ENCODE data around the gene CEP85L. TPM values are rescaled to one million over a fixed set of nuclear protein-coding genes. Genes with fewer than 3 reads are reported as not detected.

The CEP85L gene
- total RNA-seq, 1 donor from 2014 or later: 11.0 TPM

GRCh38 chr6:118579786-118580185 is 71.6 kb downstream of the CEP85L start:
- Histone ChIP-seq H3K27me3 (ENCODE audit: low read depth) (no peaks in the 10 kb centered on the region), H3K36me3 (no peaks in the 10 kb centered on the region), H3K9me3 (peaks cover 26% of the 10 kb centered on the region), H3K4me1 (peaks cover 17% of the 10 kb centered on the region), H3K4me3 (no peak overlapping the region), H3K27ac (no peak overlapping the region)
- TF ChIP-seq, protein P1, sequence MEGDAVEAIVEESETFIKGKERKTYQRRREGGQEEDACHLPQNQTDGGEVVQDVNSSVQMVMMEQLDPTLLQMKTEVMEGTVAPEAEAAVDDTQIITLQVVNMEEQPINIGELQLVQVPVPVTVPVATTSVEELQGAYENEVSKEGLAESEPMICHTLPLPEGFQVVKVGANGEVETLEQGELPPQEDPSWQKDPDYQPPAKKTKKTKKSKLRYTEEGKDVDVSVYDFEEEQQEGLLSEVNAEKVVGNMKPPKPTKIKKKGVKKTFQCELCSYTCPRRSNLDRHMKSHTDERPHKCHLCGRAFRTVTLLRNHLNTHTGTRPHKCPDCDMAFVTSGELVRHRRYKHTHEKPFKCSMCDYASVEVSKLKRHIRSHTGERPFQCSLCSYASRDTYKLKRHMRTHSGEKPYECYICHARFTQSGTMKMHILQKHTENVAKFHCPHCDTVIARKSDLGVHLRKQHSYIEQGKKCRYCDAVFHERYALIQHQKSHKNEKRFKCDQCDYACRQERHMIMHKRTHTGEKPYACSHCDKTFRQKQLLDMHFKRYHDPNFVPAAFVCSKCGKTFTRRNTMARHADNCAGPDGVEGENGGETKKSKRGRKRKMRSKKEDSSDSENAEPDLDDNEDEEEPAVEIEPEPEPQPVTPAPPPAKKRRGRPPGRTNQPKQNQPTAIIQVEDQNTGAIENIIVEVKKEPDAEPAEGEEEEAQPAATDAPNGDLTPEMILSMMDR (IDR thresholded peaks at IDR 0.05): no peak
- no peak for DNase-seq
- intact Hi-C loops (cut with DNase I): no loop called here
- no peak for ATAC-seq

DNA sequence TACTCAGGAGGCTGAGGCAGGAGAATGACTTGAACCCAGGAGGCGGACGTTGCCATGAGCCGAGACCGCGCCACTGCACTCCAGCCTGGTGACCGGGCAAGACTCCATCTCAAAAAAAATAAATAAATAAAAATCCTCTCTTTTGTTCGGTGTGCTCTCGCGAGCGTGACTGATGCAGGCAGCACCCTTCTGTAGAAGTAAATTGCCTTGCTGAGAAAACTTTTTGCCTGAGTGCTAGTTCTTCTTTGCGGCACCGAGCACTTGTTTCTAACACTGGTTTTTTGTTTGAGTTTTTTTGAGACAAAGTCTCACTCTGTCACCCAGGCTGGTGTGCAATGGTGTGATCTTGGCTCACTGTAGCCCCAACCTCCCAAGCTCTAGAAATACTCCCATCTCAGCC is 72.8 kb downstream of the CEP85L start:
- Histone ChIP-seq H3K4me1 (peaks cover 17% of the 10 kb centered on the region), H3K27ac (no peak overlapping the region), H3K27me3 (ENCODE audit: low read depth) (no peaks in the 10 kb centered on the region), H3K9me3 (peaks cover 38% of the 10 kb centered on the region), H3K4me3 (no peak overlapping the region), H3K36me3 (no peaks in the 10 kb centered on the region)
- ATAC-seq: no peak
- intact Hi-C loops (cut with DNase I): no loop called here
- no peak for DNase-seq
- TF ChIP-seq, protein P1 (IDR thresholded peaks at IDR 0.05): no peak

- Histone ChIP-seq H3K27ac (no peak overlapping the region), H3K27me3 (ENCODE audit: low read depth) (no peaks in the 10 kb centered on the region), H3K4me1 (peaks cover 17% of the 10 kb centered on the region), H3K4me3 (no peak overlapping the region), H3K9me3 (peaks cover 40% of the 10 kb centered on the region), H3K36me3 (no peaks in the 10 kb centered on the region)
- intact Hi-C loops (cut with DNase I): no loop called here
- no peak for ATAC-seq
- TF ChIP-seq, protein P1 (IDR thresholded peaks at IDR 0.05): no peak
- DNase-seq: no peak
Measured at GRCh38 chr6:118577972-118578371, 73.4 kb downstream of the CEP85L start.

GRCh38 chr6:118574051-118574865 is 77.1 kb downstream of the CEP85L start:
- DNase-seq (no peak), ATAC-seq (no peak)
- H3K4me3 ChIP-seq: no peak overlapping the region
- no peaks in the 10 kb centered on the region for H3K4me1 ChIP-seq
- no peak overlapping the region for H3K27ac ChIP-seq
- H3K36me3 ChIP-seq: no peaks in the 10 kb centered on the region
- intact Hi-C loops (cut with DNase I): no loop called here
- no peaks in the 10 kb centered on the region for H3K27me3 ChIP-seq (ENCODE audit: low read depth)
- peaks cover 42% of the 10 kb centered on the region for H3K9me3 ChIP-seq
- TF ChIP-seq, protein P1 (IDR thresholded peaks at IDR 0.05): no peak

DNA sequence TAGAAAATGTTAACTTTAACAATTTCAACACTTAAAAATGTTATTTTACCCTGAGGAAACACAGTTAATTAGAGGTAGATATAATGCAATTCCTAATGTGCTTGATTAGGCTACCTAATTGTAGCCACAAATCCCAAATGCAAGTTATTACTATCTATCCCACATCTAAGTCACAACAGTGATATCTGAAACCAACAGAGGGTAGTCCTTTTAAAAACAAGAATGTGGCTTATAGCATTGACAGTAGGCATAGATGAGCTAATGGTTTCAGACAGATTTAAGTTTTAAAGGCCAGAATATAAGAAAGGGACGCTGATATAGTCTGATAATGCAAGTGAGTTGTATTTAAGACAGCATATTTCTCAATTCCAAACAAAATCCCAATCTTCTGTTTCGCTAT is 80.3 kb downstream of the CEP85L start:
- Histone ChIP-seq H3K4me1 (peaks cover 6% of the 10 kb centered on the region), H3K4me3 (no peak overlapping the region), H3K27me3 (ENCODE audit: low read depth) (no peaks in the 10 kb centered on the region), H3K9me3 (peaks cover 27% of the 10 kb centered on the region), H3K36me3 (no peaks in the 10 kb centered on the region), H3K27ac (no peak overlapping the region)
- intact Hi-C loops (cut with DNase I): no loop called here
- TF ChIP-seq, protein P1 (IDR thresholded peaks at IDR 0.05): no peak
- ATAC-seq: no peak
- DNase-seq: no peak

Data from lower lobe of right lung (tissue), 2 donors.